ENCODE results near the gene HSD17B4.

HSD17B4 gene

DNA sequence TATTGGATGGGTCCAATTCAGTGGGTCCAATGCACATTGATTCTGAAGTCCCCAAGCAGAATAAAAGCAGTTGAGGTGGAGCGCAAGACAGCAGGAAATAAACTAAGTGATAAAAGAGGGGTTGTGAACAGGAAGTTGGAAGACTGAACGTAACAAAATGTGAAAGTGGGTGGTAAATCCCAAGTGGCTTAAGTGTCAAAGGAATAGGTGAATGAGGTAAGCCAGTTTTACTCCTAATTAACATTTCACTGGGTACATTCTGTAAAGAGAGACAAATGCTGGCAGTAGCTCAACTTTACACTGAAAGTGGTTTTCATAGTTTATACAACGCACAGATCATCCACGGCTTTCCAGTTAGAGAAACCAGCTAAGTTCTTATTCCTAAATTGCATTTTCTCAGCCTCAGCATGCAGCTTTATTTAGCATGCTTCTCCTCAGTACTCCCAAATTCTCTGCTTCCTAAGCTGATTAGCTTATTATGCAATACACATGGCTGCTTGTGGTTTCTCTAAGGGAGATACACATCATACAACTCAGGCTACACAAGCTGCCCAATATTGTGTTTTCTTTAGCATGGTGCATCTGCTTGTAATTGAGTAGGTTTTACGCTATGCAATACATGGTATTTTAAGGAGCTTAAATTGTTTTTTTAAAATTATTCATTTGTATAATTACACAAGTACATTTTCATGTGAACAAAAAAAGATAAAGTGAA, 34.2 kb upstream of the HSD17B4 start:
- no peaks in the 10 kb centered on the region for H3F3A ChIP-seq (ENCODE audit: insufficient read depth, low read length)
- no peaks in the 10 kb centered on the region for H3K36me3 ChIP-seq (ENCODE audit: insufficient read depth, low read length)
- H3K4me2 ChIP-seq (ENCODE audit: low read length), result no peak overlapping the region
- no peaks in the 10 kb centered on the region for H3K79me2 ChIP-seq (ENCODE audit: insufficient read depth, low read length)
- no peaks in the 10 kb centered on the region for H3K27me3 ChIP-seq (ENCODE audit: insufficient read depth, low read length)
- no peak overlapping the region for H3K4me3 ChIP-seq (ENCODE audit: low read depth, low read length, poor library complexity, severe bottlenecking)
- no peaks in the 10 kb centered on the region for H3K9me2 ChIP-seq (ENCODE audit: low read depth, low read length)
- H3K27ac ChIP-seq (ENCODE audit: low read depth, low read length, poor library complexity, severe bottlenecking), result no peak overlapping the region
- peaks cover 42% of the 10 kb centered on the region for H3K4me1 ChIP-seq (ENCODE audit: insufficient read depth, low read length, severe bottlenecking)
- H2AFZ ChIP-seq (ENCODE audit: low read length), result no peak overlapping the region
- H4K20me1 ChIP-seq (ENCODE audit: insufficient read depth, low read length), result no peaks in the 10 kb centered on the region
- H3K9ac ChIP-seq (ENCODE audit: low read length), result no peak overlapping the region
- H3K9me3 ChIP-seq (ENCODE audit: low read length), result no peaks in the 10 kb centered on the region
- TF ChIP-seq EZH2 (IDR thresholded peaks at IDR 0.05; ENCODE audit: borderline replicate concordance, low read length), result no peak
- TF ChIP-seq, protein P1, sequence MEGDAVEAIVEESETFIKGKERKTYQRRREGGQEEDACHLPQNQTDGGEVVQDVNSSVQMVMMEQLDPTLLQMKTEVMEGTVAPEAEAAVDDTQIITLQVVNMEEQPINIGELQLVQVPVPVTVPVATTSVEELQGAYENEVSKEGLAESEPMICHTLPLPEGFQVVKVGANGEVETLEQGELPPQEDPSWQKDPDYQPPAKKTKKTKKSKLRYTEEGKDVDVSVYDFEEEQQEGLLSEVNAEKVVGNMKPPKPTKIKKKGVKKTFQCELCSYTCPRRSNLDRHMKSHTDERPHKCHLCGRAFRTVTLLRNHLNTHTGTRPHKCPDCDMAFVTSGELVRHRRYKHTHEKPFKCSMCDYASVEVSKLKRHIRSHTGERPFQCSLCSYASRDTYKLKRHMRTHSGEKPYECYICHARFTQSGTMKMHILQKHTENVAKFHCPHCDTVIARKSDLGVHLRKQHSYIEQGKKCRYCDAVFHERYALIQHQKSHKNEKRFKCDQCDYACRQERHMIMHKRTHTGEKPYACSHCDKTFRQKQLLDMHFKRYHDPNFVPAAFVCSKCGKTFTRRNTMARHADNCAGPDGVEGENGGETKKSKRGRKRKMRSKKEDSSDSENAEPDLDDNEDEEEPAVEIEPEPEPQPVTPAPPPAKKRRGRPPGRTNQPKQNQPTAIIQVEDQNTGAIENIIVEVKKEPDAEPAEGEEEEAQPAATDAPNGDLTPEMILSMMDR (IDR thresholded peaks at IDR 0.05; ENCODE audit: low read length), result no peak

DNA sequence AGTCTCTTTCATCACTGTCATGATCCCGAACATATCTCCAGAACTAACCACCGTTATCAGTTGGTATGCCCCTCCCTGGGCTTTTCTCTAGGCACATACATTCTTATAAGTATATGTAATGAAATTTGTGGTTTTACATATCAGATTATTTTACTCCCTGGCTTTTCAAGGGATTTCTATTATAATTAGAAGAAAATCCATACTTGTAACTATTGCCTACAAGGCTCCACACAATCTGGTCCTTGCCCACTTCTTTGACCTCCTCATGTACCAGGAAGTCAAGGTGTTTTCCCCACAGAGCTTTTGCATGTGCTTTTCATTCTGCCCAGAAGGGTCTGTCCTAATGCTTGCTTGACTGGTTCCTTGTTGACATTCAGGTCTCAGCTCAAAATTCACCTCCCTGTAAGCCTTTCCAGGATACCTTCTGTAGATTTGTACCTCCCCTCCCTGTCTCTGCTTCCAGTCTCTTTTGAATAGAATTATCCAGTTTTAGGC, 33.6 kb upstream of the HSD17B4 start:
- H2AFZ ChIP-seq (ENCODE audit: low read length), result no peak overlapping the region
- H3K4me3 ChIP-seq (ENCODE audit: low read depth, low read length, poor library complexity, severe bottlenecking), result no peak overlapping the region
- TF ChIP-seq, protein P1 (IDR thresholded peaks at IDR 0.05; ENCODE audit: low read length), result no peak
- no peak for TF ChIP-seq EZH2 (IDR thresholded peaks at IDR 0.05; ENCODE audit: borderline replicate concordance, low read length)
- peaks cover 39% of the 10 kb centered on the region for H3K4me1 ChIP-seq (ENCODE audit: insufficient read depth, low read length, severe bottlenecking)
- H3F3A ChIP-seq (ENCODE audit: insufficient read depth, low read length), result no peaks in the 10 kb centered on the region
- no peak overlapping the region for H3K4me2 ChIP-seq (ENCODE audit: low read length)
- no peaks in the 10 kb centered on the region for H3K79me2 ChIP-seq (ENCODE audit: insufficient read depth, low read length)
- H3K9ac ChIP-seq (ENCODE audit: low read length), result no peak overlapping the region
- H3K27me3 ChIP-seq (ENCODE audit: insufficient read depth, low read length), result no peaks in the 10 kb centered on the region
- no peaks in the 10 kb centered on the region for H3K9me2 ChIP-seq (ENCODE audit: low read depth, low read length)
- H4K20me1 ChIP-seq (ENCODE audit: insufficient read depth, low read length), result no peaks in the 10 kb centered on the region
- H3K27ac ChIP-seq (ENCODE audit: low read depth, low read length, poor library complexity, severe bottlenecking), result no peak overlapping the region
- no peaks in the 10 kb centered on the region for H3K9me3 ChIP-seq (ENCODE audit: low read length)
- H3K36me3 ChIP-seq (ENCODE audit: insufficient read depth, low read length), result no peaks in the 10 kb centered on the region

DNA sequence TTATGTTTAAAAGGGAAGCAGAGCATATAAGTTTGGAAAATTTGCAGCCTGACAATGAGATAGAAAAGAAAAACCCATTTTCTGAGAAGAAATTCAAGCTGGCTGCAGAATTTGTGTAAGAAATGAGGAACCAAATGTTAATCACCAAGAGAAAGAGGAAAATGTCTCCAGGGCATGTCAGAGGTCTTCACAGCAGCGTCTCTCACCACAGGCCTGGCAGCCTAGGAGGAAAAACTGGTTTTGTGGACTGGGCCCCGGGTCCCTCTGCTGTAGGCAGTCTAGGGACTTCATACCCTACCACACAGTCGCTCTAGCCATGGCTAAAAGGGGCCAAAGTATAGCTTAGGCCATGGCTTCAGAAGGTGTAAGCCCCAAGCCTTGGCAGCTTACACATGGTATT, 32.1 kb upstream of the HSD17B4 start:
- no peak overlapping the region for H3K27ac ChIP-seq (ENCODE audit: low read depth, low read length, poor library complexity, severe bottlenecking)
- no peaks in the 10 kb centered on the region for H3K79me2 ChIP-seq (ENCODE audit: insufficient read depth, low read length)
- H3K4me2 ChIP-seq (ENCODE audit: low read length), result no peak overlapping the region
- no peaks in the 10 kb centered on the region for H3K27me3 ChIP-seq (ENCODE audit: insufficient read depth, low read length)
- no peak overlapping the region for H2AFZ ChIP-seq (ENCODE audit: low read length)
- no peak overlapping the region for H3K4me3 ChIP-seq (ENCODE audit: low read depth, low read length, poor library complexity, severe bottlenecking)
- H3K9me2 ChIP-seq (ENCODE audit: low read depth, low read length), result no peaks in the 10 kb centered on the region
- TF ChIP-seq, protein P1 (IDR thresholded peaks at IDR 0.05; ENCODE audit: low read length), result no peak
- no peak for TF ChIP-seq EZH2 (IDR thresholded peaks at IDR 0.05; ENCODE audit: borderline replicate concordance, low read length)
- H3F3A ChIP-seq (ENCODE audit: insufficient read depth, low read length), result no peaks in the 10 kb centered on the region
- no peaks in the 10 kb centered on the region for H3K36me3 ChIP-seq (ENCODE audit: insufficient read depth, low read length)
- H3K4me1 ChIP-seq (ENCODE audit: insufficient read depth, low read length, severe bottlenecking), result peaks cover 31% of the 10 kb centered on the region
- H3K9ac ChIP-seq (ENCODE audit: low read length), result no peak overlapping the region
- H4K20me1 ChIP-seq (ENCODE audit: insufficient read depth, low read length), result no peaks in the 10 kb centered on the region
- H3K9me3 ChIP-seq (ENCODE audit: low read length), result no peaks in the 10 kb centered on the region

Data from OCI-LY1 (cell line).